Esophagus muscularis mucosa (tissue), 4 donors: ENCODE data around the gene TUBA4A. TPM values are rescaled to one million over a fixed set of nuclear protein-coding genes. Genes with fewer than 3 reads are reported as not detected.

Source experiments
- DNase-seq: peaks from one replicate; pipeline ENCODE4 v3.0.0-alpha.2; 2017; ENCODE audit errors: extremely low spot score
- H3K27ac ChIP-seq, 4 donors: fragments of 200-600 bp; sonication (generic); replicated peaks in 1 of 4; 1 replicate in 3 of 4; 2 replicates in 1 of 4; pipeline ENCODE4 v1.5.1; 2016 to 2019; ENCODE audit warnings: mild to moderate bottlenecking in 1 of 4
- H3K27me3 ChIP-seq, 4 donors: fragments of 200-600 bp; sonication (generic); one replicate each; pipeline versions ENCODE4 v1.5.1 to v1.6.0; 2016 to 2019
- H3K36me3 ChIP-seq, 4 donors: fragments of 200-600 bp; sonication (generic); one replicate each; pipeline ENCODE4 v1.5.1; 2016 to 2019
- H3K4me1 ChIP-seq, 4 donors: fragments of 200-600 bp; sonication (generic); one replicate each; pipeline ENCODE4 v1.5.1; 2016 to 2019
- H3K4me3 ChIP-seq, 4 donors: fragments of 200-600 bp; sonication (generic); 1 replicate in 2 of 4; 2 replicates in 2 of 4; pipeline ENCODE4 v1.5.1; 2016 to 2019; ENCODE audit warnings: mild to moderate bottlenecking in 4 of 4, moderate library complexity in 1 of 4
- H3K9me3 ChIP-seq, 4 donors: fragments of 200-600 bp; sonication (generic); 1 replicate in 3 of 4; 2 replicates in 1 of 4; pipeline ENCODE4 v1.5.1; 2016 to 2019
- EP300 ChIP-seq: sonication (generic); formaldehyde crosslinking; IDR thresholded peaks from one replicate; pipeline ENCODE4 v1.6.1; 2017; ENCODE audit warnings: antibody characterized with exemption
- POLR2A ChIP-seq: fragments of 450-650 bp; IDR thresholded peaks from one replicate; pipeline ENCODE4 v1.6.1; 2017; ENCODE audit warnings: antibody characterized with exemption, moderate library complexity, mild to moderate bottlenecking, low read depth
- POLR2AphosphoS5 ChIP-seq, 2 donors: sonication (generic); formaldehyde crosslinking; IDR thresholded peaks; one replicate each; pipeline ENCODE4 v1.6.1; 2017; ENCODE audit warnings: antibody characterized with exemption in 2 of 2
- WGBS: methylation state at CpG from one replicate; pipeline ENCODE4 v1.1.5; 2018; 5-methylcytosine and 5-hydroxymethylcytosine counted together
- intact Hi-C: fragments of 100-400 bp; cut with DNase I; formaldehyde crosslinking; loops from one replicate; pipeline ENCODE4 v1.15.1; 2023
- total RNA-seq, 4 donors: library from RNA; depleted of rRNA; stranded (reverse); fragments of >200 nt; gene quantifications; one replicate each; pipeline versions ENCODE4 v1.1.0 to v1.2.1, GENCODE V29; 2016
- TF ChIP-seq, protein P1 (sequence below), 3 experiments: fragments of 200-600 bp in 2 of 3; fragments of 450-650 bp in 1 of 3; sonication (generic) in 2 of 3; IDR thresholded peaks; one replicate each; pipeline ENCODE4 v1.5.1; 2017 to 2019; ENCODE audit warnings: antibody characterized with exemption in 3 of 3, mild to moderate bottlenecking in 2 of 3, moderate library complexity in 1 of 3

Gene TUBA4A
- total RNA-seq, 4 donors from 2014 or later: 44.2 to 132 (median 74.4) TPM

DNA sequence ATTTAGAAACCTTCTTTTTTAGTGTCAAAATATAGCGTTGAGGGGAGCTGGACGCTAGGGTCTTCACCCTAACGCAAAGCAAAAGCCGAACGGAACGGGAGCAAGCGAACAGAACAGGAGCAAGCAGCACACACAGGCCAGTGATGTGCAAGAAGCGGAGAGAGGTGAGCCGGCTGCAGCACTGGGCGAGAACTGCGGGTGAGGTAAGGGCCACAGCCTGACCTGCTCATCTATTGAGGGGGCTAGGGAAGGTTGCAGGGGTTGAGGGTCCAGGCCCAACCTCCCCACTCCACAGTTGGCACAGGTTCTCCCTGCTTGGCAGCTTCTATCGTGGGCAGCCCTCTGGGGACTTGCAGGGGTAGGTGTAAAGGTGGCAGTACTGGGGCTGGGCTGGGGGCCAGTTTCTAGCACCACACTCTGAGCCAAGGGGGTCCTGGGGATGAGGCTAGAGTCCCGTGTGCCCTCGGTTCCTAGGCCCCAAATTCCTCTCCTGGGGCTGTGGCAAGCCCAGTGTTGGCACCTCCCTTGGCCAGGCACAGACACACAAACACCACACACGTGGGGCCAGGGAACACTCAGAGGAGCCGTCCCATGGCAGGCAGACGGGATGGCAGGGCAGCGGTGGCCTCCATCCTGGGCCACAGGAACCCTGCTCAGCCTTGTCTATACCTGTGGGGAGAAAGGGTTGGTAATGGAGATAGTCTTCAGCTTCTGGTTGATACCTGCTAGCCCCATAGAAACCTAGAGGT lies 33.8 kb downstream of the TUBA4A start:
- no peak for TF ChIP-seq POLR2A
- TF ChIP-seq POLR2AphosphoS5 (IDR thresholded peaks at IDR 0.05): no peak
- TF ChIP-seq, protein P1, sequence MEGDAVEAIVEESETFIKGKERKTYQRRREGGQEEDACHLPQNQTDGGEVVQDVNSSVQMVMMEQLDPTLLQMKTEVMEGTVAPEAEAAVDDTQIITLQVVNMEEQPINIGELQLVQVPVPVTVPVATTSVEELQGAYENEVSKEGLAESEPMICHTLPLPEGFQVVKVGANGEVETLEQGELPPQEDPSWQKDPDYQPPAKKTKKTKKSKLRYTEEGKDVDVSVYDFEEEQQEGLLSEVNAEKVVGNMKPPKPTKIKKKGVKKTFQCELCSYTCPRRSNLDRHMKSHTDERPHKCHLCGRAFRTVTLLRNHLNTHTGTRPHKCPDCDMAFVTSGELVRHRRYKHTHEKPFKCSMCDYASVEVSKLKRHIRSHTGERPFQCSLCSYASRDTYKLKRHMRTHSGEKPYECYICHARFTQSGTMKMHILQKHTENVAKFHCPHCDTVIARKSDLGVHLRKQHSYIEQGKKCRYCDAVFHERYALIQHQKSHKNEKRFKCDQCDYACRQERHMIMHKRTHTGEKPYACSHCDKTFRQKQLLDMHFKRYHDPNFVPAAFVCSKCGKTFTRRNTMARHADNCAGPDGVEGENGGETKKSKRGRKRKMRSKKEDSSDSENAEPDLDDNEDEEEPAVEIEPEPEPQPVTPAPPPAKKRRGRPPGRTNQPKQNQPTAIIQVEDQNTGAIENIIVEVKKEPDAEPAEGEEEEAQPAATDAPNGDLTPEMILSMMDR (IDR thresholded peaks at IDR 0.05): no peak
- TF ChIP-seq EP300: no peak
- Histone ChIP-seq H3K27me3 (no peaks in the 10 kb centered on the region), H3K27ac (peak overlapping the region; percentile 90 to 99 (median 95)), H3K4me1 (peaks cover 28 to 56% (median 45%) of the 10 kb centered on the region in 4 donors), H3K9me3 (no peaks in the 10 kb centered on the region), H3K36me3 (peaks cover 55 to 70% (median 69%) of the 10 kb centered on the region in 4 donors), H3K4me3 (peak overlapping the region in 1 of 4 donors; percentile 63)
- no peak for DNase-seq
- WGBS: 88% methylated on average over 14 of the region's 18 CpGs
- intact Hi-C loops: no loop called here

- Histone ChIP-seq H3K9me3 (no peaks in the 10 kb centered on the region), H3K36me3 (peaks cover 50 to 70% (median 69%) of the 10 kb centered on the region in 4 donors), H3K4me3 (peak within 1 kb of the TSS; percentile 59 to 79 (median 65)), H3K27me3 (no peaks in the 10 kb centered on the region), H3K4me1 (peaks cover 28 to 56% (median 45%) of the 10 kb centered on the region in 4 donors), H3K27ac (peak within 1 kb of the TSS; percentile 90 to 99 (median 95))
- peak; percentile 99 for DNase-seq
- WGBS: 5% methylated on average over 29 of the region's 71 CpGs
- intact Hi-C loops: no loop called here
- TF ChIP-seq EP300 (no peak), POLR2AphosphoS5 (IDR thresholded peaks at IDR 0.05) (peak; percentile 86 to 88), POLR2A (peak; percentile 46)
- TF ChIP-seq, protein P1 (IDR thresholded peaks at IDR 0.05): peak in 1 of 3 experiments; percentile 21
Measured at GRCh38 chr2:219218732-219219701, 34.7 kb downstream of the TUBA4A start, which contains the start of gene ABCB6. ABCB6 (minus strand) TSS chr2:219218958; CDS start chr2:219218673, 285 bp downstream.

- intact Hi-C loops: no loop called here
- TF ChIP-seq EP300: no peak
- TF ChIP-seq, protein P1 (IDR thresholded peaks at IDR 0.05): no peak
- TF ChIP-seq POLR2AphosphoS5 (IDR thresholded peaks at IDR 0.05): peak in 1 of 2 donors; percentile 59
- TF ChIP-seq POLR2A: peak; percentile 11
- Histone ChIP-seq H3K4me3 (peak overlapping the region; percentile 59 to 79 (median 65)), H3K9me3 (no peaks in the 10 kb centered on the region), H3K27me3 (no peaks in the 10 kb centered on the region), H3K36me3 (peaks cover 49 to 70% (median 69%) of the 10 kb centered on the region in 4 donors), H3K4me1 (peaks cover 28 to 56% (median 45%) of the 10 kb centered on the region in 4 donors), H3K27ac (peak overlapping the region; percentile 90 to 99 (median 95))
- 1% methylated on average over 16 of the region's 37 CpGs for WGBS
- DNase-seq: peak; percentile 92
Measured at GRCh38 chr2:219218217-219218731, 35.4 kb downstream of the TUBA4A start.

- Histone ChIP-seq H3K27me3 (no peaks in the 10 kb centered on the region), H3K4me1 (peaks cover 28 to 56% (median 45%) of the 10 kb centered on the region in 4 donors), H3K36me3 (peaks cover 37 to 69% (median 67%) of the 10 kb centered on the region in 4 donors), H3K4me3 (no peak overlapping the region), H3K9me3 (no peaks in the 10 kb centered on the region), H3K27ac (peak overlapping the region; percentile 90 to 99 (median 95))
- DNase-seq: no peak
- TF ChIP-seq POLR2AphosphoS5 (IDR thresholded peaks at IDR 0.05): no peak
- no peak for TF ChIP-seq EP300
- TF ChIP-seq, protein P1 (IDR thresholded peaks at IDR 0.05): no peak
- TF ChIP-seq POLR2A: no peak
- intact Hi-C loops: no loop called here
- 92% methylated on average over 5 of the region's 6 CpGs for WGBS
Measured at GRCh38 chr2:219216535-219216915, 37.2 kb downstream of the TUBA4A start.
